T-helper 1 cell treated with Interleukin-12 subunit alpha and Interleukin-12 subunit beta and Interleukin-4 antibody, amounts not matched to agents 30 ng/mL and 1 ng/mL, for 36 hours (primary cell): ENCODE results near the gene NANS. TPM values are rescaled to one million over a fixed set of nuclear protein-coding genes. Genes with fewer than 3 reads are reported as not detected.

ENCODE experiments used
- intact Hi-C: fragments of 100-400 bp; cut with micrococcal nuclease; formaldehyde crosslinking; loops from one replicate; pipeline ENCODE4 v1.15.1; 2024
- total RNA-seq: library from RNA; stranded (reverse); gene quantifications from 2 replicates; pipeline ENCODE4 v1.2.3, GENCODE V29; 2022

Gene NANS
- total RNA-seq, 1 donor from 2014 or later: 59.5 TPM

DNA sequence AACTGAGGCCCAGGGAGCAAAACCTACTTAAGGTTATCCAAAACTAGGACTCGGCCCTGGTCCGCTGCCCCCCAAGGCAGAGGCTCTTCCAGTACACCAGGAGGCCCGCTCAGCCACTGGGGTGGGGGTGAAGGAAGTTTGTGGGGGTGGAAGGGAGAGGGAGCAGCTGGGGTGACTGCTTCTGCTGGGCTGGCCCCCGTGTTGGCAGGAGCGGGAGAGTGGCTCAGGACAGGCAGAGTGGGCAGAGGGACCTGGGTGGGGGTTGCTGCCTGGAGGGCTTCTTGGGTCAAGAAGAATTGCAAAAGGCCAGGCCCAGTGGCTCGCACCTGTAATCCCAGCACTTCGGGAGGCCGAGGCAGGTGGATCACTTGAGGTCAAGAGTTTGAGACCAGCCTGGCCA is 70.7 kb downstream of the NANS start:
- intact Hi-C loops: no loop called here

DNA sequence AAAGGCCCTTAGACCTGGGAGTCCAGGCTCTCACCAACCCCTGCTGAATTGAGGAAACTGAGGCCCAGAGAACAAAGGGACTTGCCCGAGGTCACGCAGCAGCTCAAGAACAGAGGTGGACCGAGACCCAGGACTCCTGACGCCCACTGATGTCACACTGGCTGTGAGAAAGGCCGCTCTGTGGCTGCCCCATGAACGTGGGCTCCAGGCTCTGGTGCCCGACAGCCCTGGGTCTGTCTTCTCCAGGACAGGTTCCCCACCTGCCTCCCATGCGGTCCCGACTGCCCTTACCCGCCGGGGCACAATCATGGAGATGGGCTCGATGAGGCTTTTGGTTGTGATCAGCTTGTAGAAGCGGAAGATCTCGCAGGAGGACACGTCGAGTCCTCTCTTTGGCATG is 71.8 kb downstream of the NANS start:
- intact Hi-C loops: no loop called here

DNA sequence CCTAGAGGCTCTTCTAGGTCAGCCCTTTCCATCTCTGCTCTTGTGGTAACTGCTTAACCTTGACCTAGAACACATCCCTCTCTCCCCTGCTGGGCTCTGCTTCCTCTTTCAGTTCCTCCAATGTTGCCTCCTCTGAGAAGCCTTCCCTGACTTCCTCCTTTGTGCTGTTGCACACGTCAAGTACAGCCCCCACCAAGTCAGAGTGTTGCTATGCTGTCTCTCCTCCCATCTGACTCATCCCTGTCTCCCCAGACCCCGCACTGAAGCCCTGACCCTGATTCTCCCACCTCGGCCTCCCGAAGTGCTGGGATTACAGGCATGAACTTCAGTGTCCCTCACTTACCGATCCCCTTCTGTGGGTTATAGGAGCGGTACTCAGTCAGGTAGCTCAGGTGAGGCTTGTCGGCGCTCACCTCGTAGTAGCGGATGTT is 72.9 kb downstream of the NANS start:
- intact Hi-C loops: no loop called here

DNA sequence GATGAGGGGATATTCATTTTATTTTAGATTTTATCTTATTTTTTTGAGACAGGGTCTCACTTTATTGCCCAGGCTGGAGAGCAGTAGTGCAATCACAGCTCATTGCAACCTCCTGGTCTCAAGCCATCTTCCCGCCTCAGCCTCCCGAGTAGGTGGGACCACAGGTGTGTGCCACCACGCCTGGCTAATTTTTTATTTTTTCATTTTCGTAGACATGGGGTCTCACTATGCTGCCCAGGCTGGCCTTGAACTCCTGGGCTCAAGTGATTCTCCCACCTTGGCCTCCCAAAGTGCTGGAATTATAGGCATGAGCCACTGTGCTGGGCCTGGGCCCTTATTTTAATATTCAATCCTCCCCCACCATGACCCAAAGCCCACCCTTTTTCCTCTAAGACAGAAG is 73.5 kb downstream of the NANS start:
- intact Hi-C loops: loop anchor here (5.0 kb wide), 1 partner anchor 38 kb away; no protein-coding TSS in a partner anchor

DNA sequence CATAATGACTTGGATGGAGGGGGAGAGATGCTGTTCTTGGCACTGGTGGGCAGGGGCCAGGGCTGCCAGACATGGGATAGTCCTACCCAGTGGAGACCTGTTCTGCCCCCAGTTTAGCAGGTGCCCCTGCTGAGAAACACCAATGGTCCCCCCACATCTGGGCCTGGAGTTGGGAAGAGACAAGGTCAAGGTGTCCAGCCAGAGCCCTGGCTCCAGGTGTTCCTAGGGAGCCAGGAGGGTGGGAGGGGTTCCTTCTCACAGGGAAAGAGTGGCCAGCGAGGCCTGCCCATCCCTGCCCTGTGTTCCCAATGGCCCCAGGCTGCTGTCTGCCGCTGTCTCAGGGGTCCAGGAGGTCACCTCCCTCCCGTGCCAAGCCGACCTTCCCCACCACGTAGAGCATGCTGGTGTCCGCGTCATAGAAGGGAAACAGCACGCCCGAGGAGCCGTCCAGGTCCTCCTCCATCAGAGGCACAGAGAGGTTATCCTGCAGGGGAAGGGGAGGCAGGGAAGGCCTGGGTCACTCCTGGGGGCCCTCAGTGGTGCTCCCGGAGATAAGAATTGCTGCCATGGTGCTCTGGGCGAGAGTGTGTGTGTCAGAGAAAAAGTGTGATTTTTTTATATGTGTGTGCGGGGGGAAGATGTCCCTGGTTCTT is 74.2 kb downstream of the NANS start:
- intact Hi-C loops: loop anchor here (5.0 kb wide), 1 partner anchor 38 kb away; no protein-coding TSS in a partner anchor

DNA sequence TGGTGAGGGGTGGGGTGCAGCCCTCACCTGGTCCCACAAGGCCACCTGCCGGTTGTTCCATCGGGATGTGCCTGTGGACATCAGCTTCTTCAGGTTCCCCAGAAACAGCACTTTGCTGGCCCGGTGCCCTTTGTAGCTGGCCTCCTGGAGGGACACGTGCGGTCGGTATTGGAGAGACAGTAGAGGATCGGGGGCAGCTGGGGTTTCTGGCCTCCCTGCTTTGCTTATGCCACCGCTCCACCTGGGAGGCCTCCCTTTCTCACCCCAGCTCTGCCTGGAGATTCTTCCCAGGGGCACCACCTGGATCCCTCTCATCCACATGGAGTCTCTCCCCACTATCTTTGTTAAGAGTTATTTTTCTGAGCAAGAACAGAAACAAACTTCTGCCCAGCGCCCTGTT is 75.6 kb downstream of the NANS start:
- intact Hi-C loops: loop anchor here (5.0 kb wide), 1 partner anchor 40 kb away; no protein-coding TSS in a partner anchor

Other genes starting within 250 kb of the NANS start
- gene FOXE1, start 203.5 kb upstream of the NANS start, total RNA-seq: not detected in 2 replicates
- 23.0 and 23.3 TPM in 2 replicates for gene TRMO, start 134.2 kb upstream of the NANS start, total RNA-seq
- 0.42 and 0.44 TPM in 2 replicates for gene HEMGN, start 118.6 kb upstream of the NANS start, total RNA-seq
- 232 and 236 TPM in 2 replicates for gene ANP32B, start 73.4 kb upstream of the NANS start, total RNA-seq
- gene TRIM14, start 62.5 kb downstream of the NANS start, total RNA-seq: 102 and 104 TPM in 2 replicates
- 3.8 and 3.9 TPM in 2 replicates for gene CORO2A, start 135.9 kb downstream of the NANS start, total RNA-seq
- gene TBC1D2, start 198.9 kb downstream of the NANS start, total RNA-seq: 6.4 and 6.6 TPM in 2 replicates